ENCODE data around the gene PITRM1. TPM values are rescaled to one million over a fixed set of nuclear protein-coding genes. Genes with fewer than 3 reads are reported as not detected.

The PITRM1 gene
- total and polyA plus RNA-seq, 7 donors: 16.6 to 70.3 (median 48.5) TPM

GRCh38 chr10:3093996-3094395 lies 78.6 kb downstream of the PITRM1 start:
- TF ChIP-seq EP300 (IDR thresholded peaks at IDR 0.05): no peak
- TF ChIP-seq POLR2A (IDR thresholded peaks at IDR 0.05): no peak

GRCh38 chr10:3091921-3092320 lies 80.7 kb downstream of the PITRM1 start:
- TF ChIP-seq EP300 (IDR thresholded peaks at IDR 0.05) (no peak), POLR2AphosphoS5 (IDR thresholded peaks at IDR 0.05) (no peak), CTCF (IDR thresholded peaks at IDR 0.05) (no peak), POLR2A (IDR thresholded peaks at IDR 0.05) (no peak)
- peak overlapping the region; percentile 56 to 84 (median 76) for H3K27ac ChIP-seq

More at GRCh38 chr10:3093996-3094395, 78.6 kb downstream of the PITRM1 start:
- no peaks in the 10 kb centered on the region for H3K36me3 ChIP-seq
- H3K4me1 ChIP-seq: peaks cover 0 to 55% (median 50%) of the 10 kb centered on the region in 4 donors
- H3K9me3 ChIP-seq: no peaks in the 10 kb centered on the region
- DNase-seq: no peak
- 96 to 98% methylated on average over 5 of the region's 5 CpGs for WGBS, 2 donors
- H3K27me3 ChIP-seq: no peaks in the 10 kb centered on the region
- no peak overlapping the region for H3K4me3 ChIP-seq
- intact Hi-C loops (cut with DNase I): no loop called here
- H3K27ac ChIP-seq: peak overlapping the region; percentile 78 to 84 (median 80)

GRCh38 chr10:3090914-3091787 lies 81.4 kb downstream of the PITRM1 start:
- no peak for TF ChIP-seq POLR2A (IDR thresholded peaks at IDR 0.05)
- peak in 3 of 4 donors; percentile 64 to 74 (median 65) for TF ChIP-seq POLR2AphosphoS5 (IDR thresholded peaks at IDR 0.05)
- no peak for TF ChIP-seq CTCF (IDR thresholded peaks at IDR 0.05)
- peak in 1 of 4 donors; percentile 15 for TF ChIP-seq EP300 (IDR thresholded peaks at IDR 0.05)
- no peaks in the 10 kb centered on the region for H3K27me3 ChIP-seq
- peaks cover 0 to 56% (median 44%) of the 10 kb centered on the region in 4 donors for H3K4me1 ChIP-seq
- 53 to 63% methylated on average over 17 of the region's 17 CpGs for WGBS, 2 donors
- no peaks in the 10 kb centered on the region for H3K9me3 ChIP-seq
- no peak overlapping the region for H3K4me3 ChIP-seq
- no peaks in the 10 kb centered on the region for H3K36me3 ChIP-seq
- DNase-seq: no peak
- intact Hi-C loops (cut with DNase I): no loop called here
- H3K27ac ChIP-seq: peak overlapping the region; percentile 56 to 84 (median 76)

More at GRCh38 chr10:3091921-3092320, 80.7 kb downstream of the PITRM1 start:
- WGBS, 2 donors: 88 to 95% methylated on average over 5 of the region's 5 CpGs
- H3K9me3 ChIP-seq: no peaks in the 10 kb centered on the region
- no peak overlapping the region for H3K4me3 ChIP-seq
- DNase-seq: no peak
- H3K27me3 ChIP-seq: no peaks in the 10 kb centered on the region
- H3K36me3 ChIP-seq: no peaks in the 10 kb centered on the region
- intact Hi-C loops (cut with DNase I): no loop called here
- peaks cover 0 to 61% (median 47%) of the 10 kb centered on the region in 4 donors for H3K4me1 ChIP-seq

- intact Hi-C loops (cut with DNase I): no loop called here
- H3K27me3 ChIP-seq: no peaks in the 10 kb centered on the region
- TF ChIP-seq POLR2A (IDR thresholded peaks at IDR 0.05) (no peak), CTCF (IDR thresholded peaks at IDR 0.05) (no peak), POLR2AphosphoS5 (IDR thresholded peaks at IDR 0.05) (no peak), EP300 (IDR thresholded peaks at IDR 0.05) (no peak)
- peaks cover 0 to 50% (median 41%) of the 10 kb centered on the region in 4 donors for H3K4me1 ChIP-seq
- H3K27ac ChIP-seq: peak overlapping the region; percentile 56 to 84 (median 76)
- H3K9me3 ChIP-seq: no peaks in the 10 kb centered on the region
- no peak for DNase-seq
- WGBS, 2 donors: 89 to 95% methylated on average over 12 of the region's 12 CpGs
- H3K4me3 ChIP-seq: no peak overlapping the region
- no peaks in the 10 kb centered on the region for H3K36me3 ChIP-seq
Measured at GRCh38 chr10:3090388-3090787, 82.2 kb downstream of the PITRM1 start.

Other genes with a start within 250 kb of the PITRM1 start
- 10 to 100 TPM; 27.5 to 94.7 (median 58.4) TPM for gene PFKP, start 105.2 kb downstream of the PITRM1 start, total RNA-seq
- 100 to 1,000 TPM in 1 of 3 donors, 10 to 100 TPM in 2; 26.4 to 105 (median 40.2) TPM for gene PFKP, start 105.2 kb downstream of the PITRM1 start, polyA plus RNA-seq